ENCODE results near the gene DNMBP.

- TF ChIP-seq CTCF (IDR thresholded peaks at IDR 0.05; ENCODE audit: low read length): no peak
- no peak for TF ChIP-seq EZH2 (optimal IDR thresholded peaks at IDR 0.05; ENCODE audit: low read depth, low read length)
- no peak for TF ChIP-seq EZH2phosphoT487 (IDR thresholded peaks at IDR 0.05; ENCODE audit: low read length)
Observed at GRCh38 chr10:99873846-99874245, 135.9 kb downstream of the DNMBP start.
